ENCODE data around the gene C3orf85.

C3orf85 gene, protein sequence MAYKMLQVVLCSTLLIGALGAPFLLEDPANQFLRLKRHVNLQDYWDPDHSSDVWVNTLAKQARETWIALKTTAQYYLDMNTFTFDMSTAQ

DNA sequence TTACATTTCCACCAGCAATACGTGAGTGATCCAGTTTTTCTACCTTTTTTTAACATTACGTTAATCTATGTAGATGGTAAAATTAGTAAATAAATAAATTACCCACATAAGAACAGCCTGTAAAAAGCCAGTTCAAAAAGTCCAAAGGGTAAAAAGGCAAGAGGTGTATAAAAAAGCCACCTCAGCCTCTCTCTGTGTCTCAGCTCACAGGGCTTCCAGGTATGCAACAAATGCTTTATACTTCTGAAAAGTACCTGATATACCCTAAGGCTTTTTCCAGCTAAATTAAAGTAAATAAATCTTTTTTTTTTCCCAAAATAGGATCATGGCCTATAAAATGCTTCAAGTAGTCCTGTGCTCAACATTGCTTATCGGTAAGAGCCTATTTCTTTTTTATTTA is at the start of gene C3orf85:
Gene C3orf85 (plus strand): TSS at position 197 of the 400 bp plus-strand sequence. CDS start 129 bp downstream, at position 326.
- no peak within 1 kb of the TSS for H3K4me3 ChIP-seq (ENCODE audit: insufficient read length, low read depth)
- DNase-seq (ENCODE audit: low read depth, low spot score) = no peak
- no peaks in the 10 kb centered on the region for H3K27me3 ChIP-seq (ENCODE audit: insufficient read depth, insufficient read length)
- no peaks in the 10 kb centered on the region for H3K36me3 ChIP-seq (ENCODE audit: insufficient read depth, insufficient read length, low read length)
- TF ChIP-seq ZNF274 (IDR thresholded peaks at IDR 0.05; ENCODE audit: low read depth, low read length) (no peak), SUZ12 (IDR thresholded peaks at IDR 0.05; ENCODE audit: extremely low read depth, insufficient read depth, insufficient read length) (no peak), YY1 (IDR thresholded peaks at IDR 0.05; ENCODE audit: insufficient read depth, insufficient read length) (no peak)
- H3K9ac ChIP-seq (ENCODE audit: insufficient read length, low read depth) = no peak within 1 kb of the TSS
- no peaks in the 10 kb centered on the region for H3K4me1 ChIP-seq (ENCODE audit: insufficient read depth, insufficient read length)
- H3K9me3 ChIP-seq (ENCODE audit: insufficient read depth, low read length) = no peaks in the 10 kb centered on the region

- TF ChIP-seq YY1 (IDR thresholded peaks at IDR 0.05; ENCODE audit: insufficient read depth, insufficient read length) (no peak), SUZ12 (IDR thresholded peaks at IDR 0.05; ENCODE audit: extremely low read depth, insufficient read depth, insufficient read length) (no peak), ZNF274 (IDR thresholded peaks at IDR 0.05; ENCODE audit: low read depth, low read length) (no peak)
- no peaks in the 10 kb centered on the region for H3K9me3 ChIP-seq (ENCODE audit: insufficient read depth, low read length)
- no peak overlapping the region for H3K9ac ChIP-seq (ENCODE audit: insufficient read length, low read depth)
- no peaks in the 10 kb centered on the region for H3K27me3 ChIP-seq (ENCODE audit: insufficient read depth, insufficient read length)
- H3K4me3 ChIP-seq (ENCODE audit: insufficient read length, low read depth) = no peak overlapping the region
- H3K36me3 ChIP-seq (ENCODE audit: insufficient read depth, insufficient read length, low read length) = no peaks in the 10 kb centered on the region
- no peaks in the 10 kb centered on the region for H3K4me1 ChIP-seq (ENCODE audit: insufficient read depth, insufficient read length)
- no peak for DNase-seq (ENCODE audit: low read depth, low spot score)
These were observed 47.3 kb upstream of the C3orf85 start for GRCh38 chr3:109089265-109089664.

GRCh38 chr3:109091846-109092245 is 44.7 kb upstream of the C3orf85 start:
- H3K4me1 ChIP-seq (ENCODE audit: insufficient read depth, insufficient read length) = no peaks in the 10 kb centered on the region
- DNase-seq (ENCODE audit: low read depth, low spot score) = no peak
- no peaks in the 10 kb centered on the region for H3K9me3 ChIP-seq (ENCODE audit: insufficient read depth, low read length)
- H3K4me3 ChIP-seq (ENCODE audit: insufficient read length, low read depth) = no peak overlapping the region
- no peaks in the 10 kb centered on the region for H3K36me3 ChIP-seq (ENCODE audit: insufficient read depth, insufficient read length, low read length)
- H3K27me3 ChIP-seq (ENCODE audit: insufficient read depth, insufficient read length) = no peaks in the 10 kb centered on the region
- TF ChIP-seq SUZ12 (IDR thresholded peaks at IDR 0.05; ENCODE audit: extremely low read depth, insufficient read depth, insufficient read length) (no peak), ZNF274 (IDR thresholded peaks at IDR 0.05; ENCODE audit: low read depth, low read length) (no peak), YY1 (IDR thresholded peaks at IDR 0.05; ENCODE audit: insufficient read depth, insufficient read length) (no peak)
- no peak overlapping the region for H3K9ac ChIP-seq (ENCODE audit: insufficient read length, low read depth)

- DNase-seq (ENCODE audit: low read depth, low spot score) = no peak
- Histone ChIP-seq H3K36me3 (ENCODE audit: insufficient read depth, insufficient read length, low read length) (no peaks in the 10 kb centered on the region), H3K4me1 (ENCODE audit: insufficient read depth, insufficient read length) (no peaks in the 10 kb centered on the region), H3K4me3 (ENCODE audit: insufficient read length, low read depth) (no peak overlapping the region), H3K9ac (ENCODE audit: insufficient read length, low read depth) (no peak overlapping the region), H3K27me3 (ENCODE audit: insufficient read depth, insufficient read length) (no peaks in the 10 kb centered on the region), H3K9me3 (ENCODE audit: insufficient read depth, low read length) (no peaks in the 10 kb centered on the region)
- no peak for TF ChIP-seq YY1 (IDR thresholded peaks at IDR 0.05; ENCODE audit: insufficient read depth, insufficient read length)
- TF ChIP-seq ZNF274 (IDR thresholded peaks at IDR 0.05; ENCODE audit: low read depth, low read length) = no peak
- no peak for TF ChIP-seq SUZ12 (IDR thresholded peaks at IDR 0.05; ENCODE audit: extremely low read depth, insufficient read depth, insufficient read length)
These were observed 43.0 kb upstream of the C3orf85 start for GRCh38 chr3:109093561-109093960.

- DNase-seq (ENCODE audit: low read depth, low spot score) = no peak
- TF ChIP-seq YY1 (IDR thresholded peaks at IDR 0.05; ENCODE audit: insufficient read depth, insufficient read length) = no peak
- TF ChIP-seq SUZ12 (IDR thresholded peaks at IDR 0.05; ENCODE audit: extremely low read depth, insufficient read depth, insufficient read length) = no peak
- no peak for TF ChIP-seq ZNF274 (IDR thresholded peaks at IDR 0.05; ENCODE audit: low read depth, low read length)
- H3K36me3 ChIP-seq (ENCODE audit: insufficient read depth, insufficient read length, low read length) = no peaks in the 10 kb centered on the region
- H3K9ac ChIP-seq (ENCODE audit: insufficient read length, low read depth) = no peak overlapping the region
- no peaks in the 10 kb centered on the region for H3K27me3 ChIP-seq (ENCODE audit: insufficient read depth, insufficient read length)
- no peaks in the 10 kb centered on the region for H3K4me1 ChIP-seq (ENCODE audit: insufficient read depth, insufficient read length)
- no peaks in the 10 kb centered on the region for H3K9me3 ChIP-seq (ENCODE audit: insufficient read depth, low read length)
- no peak overlapping the region for H3K4me3 ChIP-seq (ENCODE audit: insufficient read length, low read depth)
These were observed 41.4 kb upstream of the C3orf85 start for GRCh38 chr3:109095166-109095565.

GRCh38 chr3:109098079-109098644 is 38.4 kb upstream of the C3orf85 start:
- H3K4me3 ChIP-seq (ENCODE audit: insufficient read length, low read depth) = no peak overlapping the region
- peak; percentile 27 for DNase-seq (ENCODE audit: low read depth, low spot score)
- no peak for TF ChIP-seq YY1 (IDR thresholded peaks at IDR 0.05; ENCODE audit: insufficient read depth, insufficient read length)
- TF ChIP-seq SUZ12 (IDR thresholded peaks at IDR 0.05; ENCODE audit: extremely low read depth, insufficient read depth, insufficient read length) = no peak
- no peak for TF ChIP-seq ZNF274 (IDR thresholded peaks at IDR 0.05; ENCODE audit: low read depth, low read length)

GRCh38 chr3:109109574-109109973 is 26.9 kb upstream of the C3orf85 start:
- TF ChIP-seq YY1 (IDR thresholded peaks at IDR 0.05; ENCODE audit: insufficient read depth, insufficient read length) = no peak
- no peak for TF ChIP-seq SUZ12 (IDR thresholded peaks at IDR 0.05; ENCODE audit: extremely low read depth, insufficient read depth, insufficient read length)
- no peak for TF ChIP-seq ZNF274 (IDR thresholded peaks at IDR 0.05; ENCODE audit: low read depth, low read length)
- DNase-seq (ENCODE audit: low read depth, low spot score) = no peak
- H3K27me3 ChIP-seq (ENCODE audit: insufficient read depth, insufficient read length) = no peaks in the 10 kb centered on the region
- no peak overlapping the region for H3K4me3 ChIP-seq (ENCODE audit: insufficient read length, low read depth)
- no peak overlapping the region for H3K9ac ChIP-seq (ENCODE audit: insufficient read length, low read depth)
- no peaks in the 10 kb centered on the region for H3K9me3 ChIP-seq (ENCODE audit: insufficient read depth, low read length)
- H3K36me3 ChIP-seq (ENCODE audit: insufficient read depth, insufficient read length, low read length) = no peaks in the 10 kb centered on the region
- peaks cover 2% of the 10 kb centered on the region for H3K4me1 ChIP-seq (ENCODE audit: insufficient read depth, insufficient read length)

More at GRCh38 chr3:109098079-109098644, 38.4 kb upstream of the C3orf85 start:
- no peak overlapping the region for H3K9ac ChIP-seq (ENCODE audit: insufficient read length, low read depth)
- no peaks in the 10 kb centered on the region for H3K36me3 ChIP-seq (ENCODE audit: insufficient read depth, insufficient read length, low read length)
- no peaks in the 10 kb centered on the region for H3K27me3 ChIP-seq (ENCODE audit: insufficient read depth, insufficient read length)
- H3K9me3 ChIP-seq (ENCODE audit: insufficient read depth, low read length) = no peaks in the 10 kb centered on the region
- no peaks in the 10 kb centered on the region for H3K4me1 ChIP-seq (ENCODE audit: insufficient read depth, insufficient read length)
